Transverse colon (tissue), 3 donors: Measurements from ENCODE around the gene RASL10A.

ENCODE experiments used
- CTCF ChIP-seq, 5 experiments: fragments of 200-600 bp in 3 of 5; fragments of 450-650 bp in 2 of 5; sonication (generic) in 3 of 5; IDR thresholded peaks; 1 replicate in 2 of 5; 2 replicates in 3 of 5; pipeline ENCODE4 v1.5.1; 2016 to 2017; ENCODE audit warnings: antibody characterized with exemption in 5 of 5, inconsistent platforms in 3 of 5, mild to moderate bottlenecking in 2 of 5, moderate library complexity in 1 of 5
- POLR2A ChIP-seq: fragments of 450-650 bp; IDR thresholded peaks from one replicate; pipeline ENCODE4 v1.6.1; 2016; ENCODE audit warnings: antibody characterized with exemption, mild to moderate bottlenecking, moderate library complexity

GRCh38 chr22:29339381-29340235 is 24.1 kb upstream of the RASL10A start:
- TF ChIP-seq POLR2A: no peak
- TF ChIP-seq CTCF (IDR thresholded peaks at IDR 0.05): no peak
